Fibroblast of peridontal ligament (primary cell): ENCODE results near the gene ATP9A.
A peak's percentile ranks its signal among the peaks of the same experiment; 100 is the strongest.
"Not testable (repeated sequence)": the region's sequence is repeated elsewhere in the genome, so short reads cannot be mapped to it uniquely, and the experiment has no call there.

Experiments
- DNase-seq: peaks from one replicate; pipeline ENCODE4 v3.0.0-alpha.2; 2010; ENCODE audit errors: extremely low read depth

ATP9A gene

GRCh38 chr20:51577432-51578144 lies 190.6 kb downstream of the ATP9A start:
- DNase-seq = no peak

GRCh38 chr20:51575486-51575885 lies 192.7 kb downstream of the ATP9A start:
- DNase-seq = no peak

- DNase-seq = no peak
These were observed 193.7 kb downstream of the ATP9A start for GRCh38 chr20:51574248-51575033.

- no peak for DNase-seq
These were observed 194.5 kb downstream of the ATP9A start for GRCh38 chr20:51573576-51574243.

GRCh38 chr20:51571460-51571794 lies 196.8 kb downstream of the ATP9A start:
- DNase-seq = no peak

- DNase-seq = peak; percentile 53
These were observed 197.3 kb downstream of the ATP9A start for GRCh38 chr20:51570739-51571459.

- DNase-seq = peak; percentile 15
These were observed 198.1 kb downstream of the ATP9A start for GRCh38 chr20:51569815-51570738.

GRCh38 chr20:51568533-51568932 lies 199.7 kb downstream of the ATP9A start:
- not testable (repeated sequence) for DNase-seq

GRCh38 chr20:51567622-51568021 lies 200.6 kb downstream of the ATP9A start:
- no peak for DNase-seq

GRCh38 chr20:51566594-51566993 lies 201.6 kb downstream of the ATP9A start:
- no peak for DNase-seq

- peak; percentile 69 for DNase-seq
These were observed 202.7 kb downstream of the ATP9A start for GRCh38 chr20:51565298-51566144.

GRCh38 chr20:51563486-51564332 lies 204.5 kb downstream of the ATP9A start:
- DNase-seq = peak; percentile 85

- no peak for DNase-seq
These were observed 205.1 kb downstream of the ATP9A start for GRCh38 chr20:51563174-51563485.

GRCh38 chr20:51562332-51563173 lies 205.6 kb downstream of the ATP9A start:
- peak; percentile 97 for DNase-seq

- DNase-seq = peak; percentile 31
These were observed 206.2 kb downstream of the ATP9A start for GRCh38 chr20:51562027-51562331.

- DNase-seq = peak; percentile 10
These were observed 207.5 kb downstream of the ATP9A start for GRCh38 chr20:51560550-51561307.

- no peak for DNase-seq
These were observed 208.1 kb downstream of the ATP9A start for GRCh38 chr20:51560042-51560441.
